HG02973 (cell line): ENCODE results near the gene URM1.
A peak's percentile ranks its signal among the peaks of the same experiment; 100 is the strongest.

Experiments
- ATAC-seq: cut with Tn5 transposase; IDR thresholded peaks from one replicate; pipeline ENCODE4 v1.9.1; 2021; ENCODE audit warnings: moderate library complexity; ENCODE audit not compliant: unreplicated experiment

URM1 gene

GRCh38 chr9:128344931-128345605 is 26.1 kb upstream of the URM1 start:
- ATAC-seq, result no peak

GRCh38 chr9:128349125-128349524 is 22.0 kb upstream of the URM1 start:
- ATAC-seq, result no peak

GRCh38 chr9:128349772-128350171 is 21.4 kb upstream of the URM1 start:
- ATAC-seq, result no peak

DNA sequence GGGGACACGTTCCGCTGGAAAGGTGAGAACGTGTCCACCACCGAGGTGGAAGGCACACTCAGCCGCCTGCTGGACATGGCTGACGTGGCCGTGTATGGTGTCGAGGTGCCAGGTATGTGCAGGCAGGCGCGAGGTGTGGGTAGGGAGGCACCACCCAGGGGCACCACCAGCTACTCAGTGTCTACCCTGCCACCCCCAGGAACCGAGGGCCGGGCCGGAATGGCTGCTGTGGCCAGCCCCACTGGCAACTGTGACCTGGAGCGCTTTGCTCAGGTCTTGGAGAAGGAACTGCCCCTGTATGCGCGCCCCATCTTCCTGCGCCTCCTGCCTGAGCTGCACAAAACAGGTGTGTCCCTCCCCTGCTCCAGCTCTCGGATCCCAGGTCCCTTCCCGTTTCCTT is 15.7 kb upstream of the URM1 start:
- no peak for ATAC-seq

DNA sequence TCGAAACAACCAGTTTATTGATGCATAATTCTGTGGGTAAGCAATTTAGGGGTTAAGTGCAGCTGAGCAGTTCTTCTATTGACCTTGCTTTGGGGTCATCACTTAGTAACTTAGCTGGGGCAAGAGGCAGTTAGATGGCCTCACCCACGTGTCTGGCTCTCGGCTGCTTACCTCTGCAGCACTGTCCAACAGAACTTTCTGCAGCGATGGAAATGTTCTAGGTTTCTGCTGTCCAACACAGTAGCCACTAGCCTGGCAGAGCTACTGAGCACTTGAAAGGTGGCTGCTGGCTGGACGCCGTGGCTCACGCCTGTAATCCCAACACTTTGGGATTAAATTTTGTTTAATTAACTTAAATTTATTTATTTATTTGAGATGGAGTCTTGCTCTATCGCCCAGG is 13.1 kb upstream of the URM1 start:
- ATAC-seq, result no peak

DNA sequence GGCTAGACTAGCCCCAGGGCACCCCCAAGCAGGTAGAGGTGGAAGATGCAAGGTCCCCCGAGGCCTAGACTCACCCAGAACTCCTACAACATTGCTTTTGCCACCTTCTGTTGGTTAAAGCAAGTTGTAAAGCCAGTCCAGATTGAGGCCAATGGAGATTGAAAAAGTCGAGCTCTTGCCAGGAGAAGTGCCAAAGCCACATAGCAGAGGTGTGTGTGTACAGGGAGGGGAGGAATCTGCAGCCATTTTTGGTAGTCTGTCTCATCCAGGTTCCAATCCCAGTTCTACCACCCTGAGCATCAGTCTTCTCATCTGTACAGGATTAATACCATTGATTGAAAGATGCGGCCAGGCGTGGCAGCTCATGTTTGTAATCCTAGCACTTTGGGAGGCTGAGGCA is 12.3 kb upstream of the URM1 start:
- no peak for ATAC-seq

GRCh38 chr9:128360826-128361225 is 10.3 kb upstream of the URM1 start:
- ATAC-seq, result no peak

DNA sequence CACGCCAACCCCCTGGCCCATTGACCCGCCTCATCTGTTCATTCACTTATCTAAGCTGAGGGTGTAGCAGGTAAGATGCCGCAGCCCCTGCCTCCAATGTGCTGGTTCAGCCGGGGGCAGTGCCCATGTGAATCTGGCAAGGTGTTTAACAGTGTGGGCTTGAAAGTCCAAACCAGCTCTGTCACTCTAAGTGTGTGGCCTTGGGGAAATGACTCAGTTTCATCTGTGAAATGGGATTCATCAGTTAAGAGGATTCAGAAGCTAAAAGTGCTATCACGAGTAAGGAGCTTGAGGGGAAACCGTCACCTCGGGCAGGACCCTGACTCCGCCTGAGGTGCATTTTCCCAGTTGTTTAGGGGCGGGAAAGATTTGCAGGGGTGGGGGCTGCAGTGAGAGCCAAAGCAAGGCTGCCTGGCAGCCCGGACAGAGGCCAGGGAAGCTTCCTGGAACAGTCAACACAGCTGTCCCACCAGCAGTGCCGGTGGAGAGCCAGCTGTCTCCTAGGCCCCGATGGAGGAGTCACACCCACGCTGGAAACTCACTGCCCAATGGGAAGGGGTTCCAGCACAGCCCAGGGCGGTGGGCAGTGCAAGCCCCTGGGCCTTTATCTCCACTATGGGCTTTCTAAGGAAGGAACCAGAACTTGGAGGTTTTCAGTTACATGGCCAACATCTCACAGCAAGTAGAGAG is 9.7 kb upstream of the URM1 start:
- no peak for ATAC-seq

DNA sequence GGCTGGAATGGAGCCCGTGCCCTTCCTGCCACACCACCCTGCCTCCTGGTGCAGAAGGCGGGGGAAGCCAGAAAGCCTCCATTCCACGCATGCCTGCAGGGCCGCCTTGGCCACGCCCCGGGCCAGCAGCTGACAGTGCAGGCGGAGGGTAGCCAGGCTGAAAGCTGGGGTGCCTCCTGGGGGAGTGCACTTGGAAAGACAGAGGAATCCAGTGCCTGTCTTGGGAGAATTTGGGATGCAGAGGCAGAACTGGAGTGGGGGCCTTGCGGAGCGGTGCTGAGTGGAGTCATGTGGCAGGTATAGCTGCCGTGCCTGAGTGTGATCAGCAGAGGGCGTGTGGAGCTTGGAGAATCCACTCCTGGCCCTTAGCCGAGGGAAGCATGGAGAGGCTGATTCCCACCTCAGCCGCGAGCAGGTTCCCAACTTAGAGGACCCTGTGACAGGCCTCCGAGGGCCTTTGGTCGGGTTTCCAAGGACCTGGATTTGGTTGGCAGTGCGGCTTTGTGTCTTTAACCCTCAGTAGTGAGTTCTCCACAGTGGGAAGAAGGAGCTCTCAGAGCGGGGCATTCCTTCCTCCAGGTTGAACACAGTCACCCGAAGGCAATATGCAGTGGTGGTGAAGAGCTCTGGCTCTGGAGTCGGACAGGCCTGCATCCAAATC is 9.1 kb upstream of the URM1 start:
- ATAC-seq, result peak; percentile 70

- no peak for ATAC-seq
Measured at GRCh38 chr9:128362774-128363173, 8.4 kb upstream of the URM1 start.

DNA sequence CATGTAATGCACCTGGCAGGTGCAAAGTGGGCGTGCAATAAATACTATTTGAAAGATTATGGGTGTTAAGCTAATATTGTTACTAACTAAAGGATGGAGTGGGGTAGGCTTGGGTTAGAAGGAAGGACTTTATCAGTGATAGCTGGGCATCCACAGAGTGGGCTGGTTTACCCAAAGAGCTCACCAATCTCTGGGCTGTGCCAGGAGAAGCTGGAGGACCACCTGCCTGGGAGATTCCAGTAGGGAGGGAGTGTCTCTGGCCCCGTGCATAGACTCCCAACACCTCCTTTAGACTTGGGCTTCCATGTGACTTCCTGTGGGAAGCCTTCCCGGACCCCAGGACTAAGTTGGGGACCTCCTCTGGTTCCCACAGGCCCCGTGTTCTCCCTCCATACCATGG is 5.6 kb upstream of the URM1 start:
- no peak for ATAC-seq

- no peak for ATAC-seq
Measured at GRCh38 chr9:128369024-128369706, 2.0 kb upstream of the URM1 start.

GRCh38 chr9:128370367-128370751 is 815 bp upstream of the URM1 start:
- no peak for ATAC-seq

DNA sequence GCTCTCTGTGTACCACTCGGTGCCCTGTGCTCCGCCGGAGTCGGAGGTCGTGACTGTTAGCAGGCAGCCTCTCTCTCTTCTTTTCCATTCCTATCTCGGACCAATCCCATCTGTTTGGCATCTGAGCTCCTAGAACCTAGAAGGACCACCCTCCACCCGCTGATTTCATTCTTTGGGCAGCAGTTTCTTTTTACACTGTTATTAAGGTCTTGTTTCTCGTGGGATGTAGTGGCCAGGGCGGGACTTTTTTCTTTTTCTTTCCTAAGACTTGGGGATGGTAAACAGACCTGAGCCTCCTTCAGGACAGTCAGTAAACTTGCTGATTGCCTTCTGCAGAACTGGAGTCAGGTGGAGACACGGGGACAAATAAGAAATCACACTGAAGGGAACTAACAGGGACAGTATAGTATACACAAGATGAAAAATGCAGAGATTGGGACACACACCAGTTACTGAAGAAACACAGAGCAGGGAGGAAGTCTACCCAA is 500 bp downstream of the URM1 start:
- no peak for ATAC-seq

DNA sequence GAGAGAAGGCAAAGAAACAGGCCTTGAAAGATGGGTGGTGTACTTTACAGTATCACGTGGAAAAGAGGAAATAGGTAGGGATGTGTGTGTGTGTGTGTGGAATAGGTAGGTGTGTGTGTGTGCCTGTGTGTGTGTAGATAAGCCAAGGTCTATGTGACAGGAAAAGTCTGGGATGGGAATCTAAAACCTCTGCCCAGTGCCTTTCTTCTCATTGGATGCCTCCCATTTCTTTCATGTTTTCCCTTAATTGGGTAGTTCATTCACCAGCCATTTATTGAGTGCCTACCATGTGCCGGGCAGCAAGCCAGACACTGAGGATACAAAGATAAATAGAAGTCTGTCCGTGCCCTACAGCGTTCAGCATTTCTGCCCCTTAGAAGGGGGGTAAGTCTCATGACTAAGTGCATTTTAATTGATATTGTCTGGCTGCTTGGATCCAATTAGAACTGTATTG is 1.0 kb downstream of the URM1 start:
- ATAC-seq, result no peak

- ATAC-seq, result no peak
Measured at GRCh38 chr9:128372784-128373183, 1.6 kb downstream of the URM1 start.

GRCh38 chr9:128374221-128374675 is 3.1 kb downstream of the URM1 start:
- ATAC-seq, result no peak

DNA sequence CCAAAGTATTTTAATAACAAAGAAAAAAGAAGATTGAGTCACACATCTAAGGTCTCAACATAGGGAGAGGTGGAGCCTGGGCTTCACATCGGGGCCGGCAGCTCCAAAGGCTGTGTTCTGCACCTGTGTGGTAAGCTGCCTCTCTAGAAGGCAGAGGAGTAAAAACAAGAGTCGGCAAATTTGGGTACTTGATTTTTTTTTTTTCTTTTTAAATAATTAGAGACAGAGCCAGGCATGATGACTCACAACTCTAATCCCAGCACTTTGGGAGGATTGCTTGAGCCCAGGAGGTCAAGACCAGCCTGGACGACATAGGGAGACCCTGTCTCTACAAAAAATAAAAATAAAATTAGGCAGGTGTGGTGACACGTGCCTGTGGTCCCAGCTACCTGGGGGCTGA is 4.7 kb downstream of the URM1 start:
- no peak for ATAC-seq

GRCh38 chr9:128382261-128382660 is 11.1 kb downstream of the URM1 start:
- ATAC-seq, result no peak

GRCh38 chr9:128383007-128383753 is 12.0 kb downstream of the URM1 start:
- no peak for ATAC-seq

GRCh38 chr9:128383791-128384190 is 12.6 kb downstream of the URM1 start:
- ATAC-seq, result no peak
